OCI-LY1 (cell line): ENCODE measurements around the gene TMEM253.

Experiments used
- H2AFZ ChIP-seq: fragments of 200-600 bp; sonication (generic), shearing (Covaris generic); 2 replicates; pipeline ENCODE4 v1.6.0; 2014; ENCODE audit warnings: antibody characterized with exemption, mild to moderate bottlenecking, low read length
- H3F3A ChIP-seq: fragments of 200-600 bp; sonication (generic), shearing (Covaris generic); 2 replicates; pipeline ENCODE4 v1.6.0; 2014; ENCODE audit warnings: mild to moderate bottlenecking, antibody characterized with exemption, low read length, moderate library complexity; ENCODE audit not compliant: insufficient read depth
- H3K27ac ChIP-seq: fragments of 200-600 bp; sonication (generic); 2 replicates; pipeline ENCODE4 v1.5.1; 2014; ENCODE audit warnings: low read length, mixed run types, mild to moderate bottlenecking, low read depth; ENCODE audit not compliant: poor library complexity, severe bottlenecking
- H3K27me3 ChIP-seq: fragments of 200-600 bp; sonication (generic); 2 replicates; pipeline ENCODE4 v1.6.0; 2014; ENCODE audit warnings: antibody characterized with exemption, mild to moderate bottlenecking, low read length, moderate library complexity; ENCODE audit not compliant: insufficient read depth
- H3K36me3 ChIP-seq: fragments of 200-600 bp; sonication (generic); 2 replicates; pipeline ENCODE4 v1.6.1; 2014; ENCODE audit warnings: mild to moderate bottlenecking, antibody characterized with exemption, low read length, moderate library complexity, mixed read lengths; ENCODE audit not compliant: insufficient read depth
- H3K4me1 ChIP-seq: fragments of 200-600 bp; sonication (generic); 2 replicates; pipeline ENCODE4 v1.5.1; 2014; ENCODE audit warnings: mild to moderate bottlenecking, low read length, moderate library complexity; ENCODE audit not compliant: insufficient read depth, severe bottlenecking
- H3K4me2 ChIP-seq: fragments of 200-600 bp; sonication (generic), shearing (Covaris generic); 2 replicates; pipeline ENCODE4 v1.6.1; 2014; ENCODE audit warnings: low read length
- H3K4me3 ChIP-seq: fragments of 200-600 bp; sonication (generic); 2 replicates; pipeline ENCODE4 v1.5.1; 2014; ENCODE audit warnings: low read length, low read depth, mild to moderate bottlenecking, mixed read lengths; ENCODE audit not compliant: poor library complexity, severe bottlenecking
- H3K79me2 ChIP-seq: fragments of 200-600 bp; shearing (Covaris generic); 2 replicates; pipeline ENCODE4 v1.6.1; 2016; ENCODE audit warnings: mixed run types, low read length, mixed read lengths; ENCODE audit not compliant: insufficient read depth
- H3K9ac ChIP-seq: fragments of 200-600 bp; sonication (generic), shearing (Covaris generic); 2 replicates; pipeline ENCODE4 v1.6.1; 2014; ENCODE audit warnings: mild to moderate bottlenecking, low read length, mixed read lengths
- H3K9me2 ChIP-seq: fragments of 200-600 bp; sonication (generic), shearing (Covaris generic); 2 replicates; pipeline ENCODE4 v1.6.1; 2014; ENCODE audit warnings: low read depth, mild to moderate bottlenecking, low read length, mixed read lengths
- H3K9me3 ChIP-seq: fragments of 200-600 bp; shearing (Covaris generic); 2 replicates; pipeline ENCODE4 v1.6.1; 2014; ENCODE audit warnings: low read length, mixed read lengths
- H4K20me1 ChIP-seq: fragments of 200-600 bp; sonication (generic), shearing (Covaris generic); 2 replicates; pipeline ENCODE4 v1.6.0; 2016; ENCODE audit warnings: mild to moderate bottlenecking, low read length; ENCODE audit not compliant: insufficient read depth
- CTCF ChIP-seq: fragments of 200-600 bp; sonication (generic), shearing (Covaris generic); IDR thresholded peaks from 2 replicates; pipeline ENCODE4 v1.5.1; 2017; ENCODE audit warnings: mild to moderate bottlenecking, antibody characterized with exemption, low read length, moderate library complexity, mixed read lengths
- EZH2 ChIP-seq: fragments of 200-600 bp; sonication (generic), shearing (Covaris generic); IDR thresholded peaks from 2 replicates; pipeline ENCODE4 v1.8.0; 2017; ENCODE audit warnings: borderline replicate concordance, mixed run types, mild to moderate bottlenecking, antibody characterized with exemption, low read length, moderate library complexity, mixed read lengths

Gene TMEM253

DNA sequence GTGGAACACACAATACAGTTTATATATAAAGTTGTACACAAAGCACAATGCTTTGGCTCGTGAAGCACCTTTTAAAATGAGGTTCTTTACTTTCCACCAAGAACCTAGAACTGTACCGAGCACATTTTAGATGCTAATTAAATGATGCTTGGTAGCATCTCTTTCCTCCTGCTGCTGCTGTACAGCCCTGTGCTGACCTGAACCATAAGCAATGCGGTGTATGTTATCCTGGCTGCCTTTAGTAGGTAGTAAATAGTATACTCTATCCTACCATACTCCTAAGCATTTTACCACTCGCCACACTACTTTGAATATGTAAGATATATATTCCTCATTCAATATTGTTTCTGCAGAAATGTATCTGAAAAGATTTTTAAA is 46.1 kb upstream of the TMEM253 start:
- no peak overlapping the region for H2AFZ ChIP-seq
- no peaks in the 10 kb centered on the region for H4K20me1 ChIP-seq
- no peak overlapping the region for H3K4me3 ChIP-seq
- H3K4me2 ChIP-seq, result no peak overlapping the region
- H3K9me2 ChIP-seq, result no peaks in the 10 kb centered on the region
- peaks cover 8% of the 10 kb centered on the region; the same call in 1 of the 2 replicates for H3K27me3 ChIP-seq
- no peaks in the 10 kb centered on the region for H3F3A ChIP-seq
- TF ChIP-seq EZH2, result no peak
- no peak for TF ChIP-seq CTCF
- H3K9ac ChIP-seq, result no peak overlapping the region
- H3K4me1 ChIP-seq, result no peaks in the 10 kb centered on the region
- H3K9me3 ChIP-seq, result no peaks in the 10 kb centered on the region
- H3K27ac ChIP-seq, result no peak overlapping the region
- H3K79me2 ChIP-seq, result no peaks in the 10 kb centered on the region
- no peaks in the 10 kb centered on the region for H3K36me3 ChIP-seq

DNA sequence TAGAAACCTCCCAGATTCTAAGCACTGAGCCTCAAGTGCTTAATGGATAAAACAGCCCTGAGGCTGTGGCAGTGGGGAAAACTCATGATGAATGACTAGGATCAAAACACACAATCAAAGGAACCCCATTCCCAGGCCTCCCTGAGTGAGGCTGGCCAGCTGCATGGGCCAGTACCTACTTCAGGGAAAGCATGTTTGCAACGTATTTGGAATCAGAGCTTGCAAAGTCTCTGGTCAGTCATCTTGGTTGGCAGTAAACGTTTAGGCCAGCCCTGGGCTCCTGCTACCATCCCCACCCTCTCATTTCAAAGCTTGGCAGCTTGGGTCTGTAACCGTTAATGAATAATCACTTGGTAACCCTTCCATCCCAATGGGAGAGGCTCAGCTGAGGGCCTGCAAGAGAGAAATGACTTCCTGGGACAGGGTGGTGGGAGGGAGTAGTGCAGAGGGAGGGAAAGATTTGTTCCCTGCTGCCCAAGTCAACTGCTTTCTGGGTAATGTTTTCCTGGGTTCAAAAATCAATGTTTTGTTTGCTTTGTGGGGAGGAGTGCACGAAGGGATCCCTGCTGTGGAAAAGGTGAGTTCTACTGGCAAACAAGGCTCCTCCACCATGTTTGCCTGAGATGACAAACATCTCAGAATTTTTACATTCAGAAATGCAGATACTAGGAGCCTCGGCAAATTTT is 45.3 kb upstream of the TMEM253 start:
- no peak overlapping the region for H3K4me3 ChIP-seq
- no peak overlapping the region for H2AFZ ChIP-seq
- no peaks in the 10 kb centered on the region for H3K79me2 ChIP-seq
- H3K9ac ChIP-seq, result no peak overlapping the region
- no peaks in the 10 kb centered on the region for H3F3A ChIP-seq
- H3K27ac ChIP-seq, result no peak overlapping the region
- TF ChIP-seq EZH2, result no peak
- TF ChIP-seq CTCF, result no peak
- no peaks in the 10 kb centered on the region for H3K36me3 ChIP-seq
- no peaks in the 10 kb centered on the region for H3K9me3 ChIP-seq
- H3K27me3 ChIP-seq, result peaks cover 8% of the 10 kb centered on the region; the same call in 1 of the 2 replicates
- H3K4me2 ChIP-seq, result no peak overlapping the region
- H3K9me2 ChIP-seq, result no peaks in the 10 kb centered on the region
- no peaks in the 10 kb centered on the region for H3K4me1 ChIP-seq
- no peaks in the 10 kb centered on the region for H4K20me1 ChIP-seq

DNA sequence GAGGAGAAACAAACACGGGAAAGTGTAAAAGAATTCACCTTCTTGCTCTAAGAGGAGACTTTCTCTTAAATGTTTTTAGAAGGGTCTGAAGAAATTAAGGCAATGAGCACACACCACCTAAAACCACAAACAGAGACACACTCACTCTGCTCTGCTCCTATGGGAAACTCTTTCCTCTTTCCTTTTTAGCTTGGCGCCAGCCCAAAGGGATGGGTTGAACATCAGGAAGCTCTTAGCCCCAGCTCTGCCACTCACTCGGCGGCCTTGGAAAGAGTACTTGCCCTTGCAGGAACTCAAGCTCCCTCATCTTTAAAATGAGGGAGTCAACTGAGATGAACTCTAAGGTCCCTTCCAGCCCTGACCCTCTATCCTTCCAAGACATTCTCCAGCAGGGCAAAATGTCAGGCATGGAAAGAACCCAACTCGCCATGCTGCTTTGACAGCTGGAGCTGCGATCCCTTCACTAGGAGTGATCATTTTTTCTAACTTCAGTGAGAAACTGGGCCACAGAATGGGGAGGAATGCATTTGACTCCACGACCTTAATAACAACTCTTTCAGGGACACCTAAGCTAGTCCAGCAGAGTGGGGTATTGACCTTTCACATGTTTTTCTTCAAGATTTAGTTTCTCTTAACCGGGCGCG is 44.2 kb upstream of the TMEM253 start:
- Histone ChIP-seq H4K20me1 (no peaks in the 10 kb centered on the region), H3K79me2 (no peaks in the 10 kb centered on the region), H3K9ac (no peak overlapping the region), H3K27me3 (peaks cover 6% of the 10 kb centered on the region; the same call in 1 of the 2 replicates), H3F3A (no peaks in the 10 kb centered on the region), H3K36me3 (no peaks in the 10 kb centered on the region), H3K9me3 (no peaks in the 10 kb centered on the region), H3K9me2 (no peaks in the 10 kb centered on the region), H3K4me3 (no peak overlapping the region), H2AFZ (no peak overlapping the region), H3K27ac (no peak overlapping the region), H3K4me1 (no peaks in the 10 kb centered on the region), H3K4me2 (no peak overlapping the region)
- no peak for TF ChIP-seq EZH2
- TF ChIP-seq CTCF, result no peak
